Glomerular endothelial cell (primary cell): Measurements from ENCODE around the gene ZNF285. TPM values are rescaled to one million over a fixed set of nuclear protein-coding genes. Genes with fewer than 3 reads are reported as not detected.
"Not testable (repeated sequence)": the region's sequence is repeated elsewhere in the genome, so short reads cannot be mapped to it uniquely, and the experiment has no call there.

Experiments used
- DNase-seq: peaks from one replicate; pipeline ENCODE4 v3.0.0-alpha.2; 2011; ENCODE audit warnings: low read depth, low spot score; ENCODE audit errors: extremely low read depth
- total RNA-seq: library from RNA; depleted of rRNA; stranded (reverse); fragments of >200 nt; gene quantifications from 2 replicates; pipeline ENCODE4 v1.2.3, GENCODE V29; 2015

The ZNF285 gene
- total RNA-seq, result 3.1 and 4.2 TPM in 2 replicates

GRCh38 chr19:44401139-44402115, at the start of gene ZNF285:
Gene ZNF285, minus strand, starts transcription at chr19:44401608. Its CDS starts 4,395 bp downstream, at chr19:44397213.
- peak; percentile 78 for DNase-seq

- peak; percentile 70 for DNase-seq
These were observed 46.7 kb upstream of the ZNF285 start, which contains the start of gene ZNF229 for GRCh38 chr19:44447916-44448674. Gene ZNF229, minus strand, starts transcription at chr19:44448472. Its CDS starts 5,625 bp downstream, at chr19:44442847.

GRCh38 chr19:44438441-44438840, 37.0 kb upstream of the ZNF285 start:
- DNase-seq, result no peak

GRCh38 chr19:44435441-44435840, 34.0 kb upstream of the ZNF285 start:
- no peak for DNase-seq

GRCh38 chr19:44430956-44431355, 29.5 kb upstream of the ZNF285 start:
- DNase-seq, result no peak

GRCh38 chr19:44415553-44415952, 14.1 kb upstream of the ZNF285 start:
- not testable (repeated sequence) for DNase-seq

GRCh38 chr19:44389268-44389667, 12.1 kb downstream of the ZNF285 start:
- not testable (repeated sequence) for DNase-seq

GRCh38 chr19:44374789-44375188, 26.6 kb downstream of the ZNF285 start:
- no peak for DNase-seq

GRCh38 chr19:44371815-44372480, 29.5 kb downstream of the ZNF285 start:
- DNase-seq, result no peak

GRCh38 chr19:44367024-44367423, 34.4 kb downstream of the ZNF285 start:
- DNase-seq, result no peak

- DNase-seq, result peak; percentile 65
These were observed 44.9 kb downstream of the ZNF285 start, which contains the start of gene ZNF112 for GRCh38 chr19:44356383-44357111. Gene ZNF112, minus strand, starts transcription at chr19:44356680. Its CDS starts 16,141 bp downstream, at chr19:44340539.

GRCh38 chr19:44346556-44346955, 54.9 kb downstream of the ZNF285 start:
- no peak for DNase-seq

- DNase-seq, result no peak
These were observed 55.4 kb downstream of the ZNF285 start for GRCh38 chr19:44345959-44346358.

GRCh38 chr19:44344255-44344654, 57.2 kb downstream of the ZNF285 start:
- DNase-seq, result no peak

- DNase-seq, result no peak
These were observed 59.6 kb downstream of the ZNF285 start for GRCh38 chr19:44341794-44342193.

GRCh38 chr19:44334639-44335038, 66.8 kb downstream of the ZNF285 start:
- not testable (repeated sequence) for DNase-seq
